ENCODE measurements around the gene CCDC28B.
"Not testable (repeated sequence)": the region's sequence is repeated elsewhere in the genome, so short reads cannot be mapped to it uniquely, and the experiment has no call there.

The CCDC28B gene

GRCh38 chr1:32200226-32201010 lies at the start of gene CCDC28B:
Gene CCDC28B, plus strand, starts transcription at chr1:32200595. Its CDS starts 1,341 bp downstream, at chr1:32201936.
- peak; percentile 82 for DNase-seq (ENCODE audit: low spot score)

DNA sequence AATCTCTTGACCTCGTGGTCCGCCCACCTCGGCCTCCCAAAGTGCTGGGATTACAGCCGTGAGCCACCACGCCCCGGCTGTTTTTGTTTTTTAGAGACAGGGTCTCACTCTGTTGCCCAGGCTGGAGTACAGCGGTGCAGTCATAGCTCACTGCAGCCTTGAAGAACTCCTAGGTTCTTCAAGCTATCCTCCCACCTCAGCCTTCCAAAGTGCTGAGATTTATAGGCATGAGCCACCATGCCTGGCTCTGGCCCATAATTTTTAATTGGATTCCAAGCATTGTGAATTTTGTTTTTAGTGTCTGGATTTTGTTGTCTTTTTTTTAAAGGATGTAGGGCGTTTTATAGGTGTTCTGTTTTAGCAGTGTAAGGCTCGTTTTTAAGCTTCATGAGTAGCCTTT lies 49.5 kb upstream of the CCDC28B start:
- DNase-seq (ENCODE audit: low spot score) = no peak

DNA sequence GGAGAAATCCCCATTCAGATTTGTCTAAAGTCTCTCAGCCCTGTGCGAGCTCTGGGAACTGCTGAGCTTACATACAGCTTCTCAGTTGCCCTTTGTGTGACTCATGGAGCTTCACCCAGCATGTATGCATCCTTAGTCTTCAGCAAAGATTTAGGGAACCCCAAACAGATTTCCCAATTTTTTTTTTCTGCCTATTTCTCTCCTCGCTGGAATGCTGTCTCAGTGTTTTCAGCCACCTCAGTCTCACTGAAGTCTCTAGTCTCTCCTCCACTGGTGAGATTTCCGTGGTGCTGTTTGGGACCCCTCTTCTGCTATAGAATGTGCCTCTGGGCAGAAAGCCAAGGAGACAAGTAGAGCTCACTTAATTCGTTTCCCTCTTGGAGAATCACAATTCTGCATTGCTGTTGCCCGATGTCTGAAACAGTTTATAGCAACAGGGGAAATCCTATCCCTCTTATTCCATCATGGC lies 49.0 kb upstream of the CCDC28B start:
- peak; percentile 45 for DNase-seq (ENCODE audit: low spot score)

DNA sequence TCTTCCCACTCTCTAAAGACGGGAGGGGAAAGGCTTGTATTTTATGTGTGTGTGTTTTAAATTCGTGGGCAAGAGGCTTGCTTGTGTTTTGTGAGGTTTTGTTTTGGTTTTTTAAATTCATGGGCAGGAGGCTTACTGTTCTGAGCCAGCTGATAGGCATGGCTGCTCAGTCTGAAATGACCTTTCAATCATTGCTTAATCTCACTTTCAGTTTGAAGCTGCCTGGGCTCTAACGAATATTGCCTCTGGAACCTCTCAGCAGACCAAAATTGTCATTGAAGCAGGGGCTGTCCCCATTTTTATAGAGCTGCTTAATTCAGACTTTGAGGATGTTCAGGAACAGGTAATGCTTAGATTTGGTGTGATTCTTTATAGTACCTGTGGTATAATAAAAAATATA lies 41.2 kb upstream of the CCDC28B start:
- DNase-seq (ENCODE audit: low spot score) = no peak

- DNase-seq (ENCODE audit: low spot score) = no peak
These were observed 37.0 kb upstream of the CCDC28B start for GRCh38 chr1:32163405-32163804.

- not testable (repeated sequence) for DNase-seq (ENCODE audit: low spot score)
These were observed 34.8 kb upstream of the CCDC28B start for GRCh38 chr1:32165633-32166032.

DNA sequence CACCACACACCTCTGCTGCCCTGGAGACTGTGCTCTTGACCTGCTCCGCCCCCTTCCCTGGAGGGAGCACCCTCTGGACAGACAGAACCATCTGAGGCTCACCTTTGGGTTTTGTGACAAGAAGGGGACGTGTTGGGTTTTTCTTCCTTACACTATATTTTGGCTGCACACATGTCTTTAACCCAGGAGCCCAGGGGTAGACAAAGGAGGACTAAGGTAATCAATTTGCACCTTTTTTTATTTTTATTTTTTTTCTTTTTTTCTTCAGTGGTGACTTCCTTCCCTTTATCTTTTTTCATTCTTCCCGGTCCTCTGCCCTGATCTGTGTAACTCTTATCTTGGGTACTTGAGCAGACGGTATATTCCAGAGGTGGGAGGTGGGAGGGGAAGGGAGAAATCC lies 29.4 kb upstream of the CCDC28B start:
- DNase-seq (ENCODE audit: low spot score) = no peak

DNA sequence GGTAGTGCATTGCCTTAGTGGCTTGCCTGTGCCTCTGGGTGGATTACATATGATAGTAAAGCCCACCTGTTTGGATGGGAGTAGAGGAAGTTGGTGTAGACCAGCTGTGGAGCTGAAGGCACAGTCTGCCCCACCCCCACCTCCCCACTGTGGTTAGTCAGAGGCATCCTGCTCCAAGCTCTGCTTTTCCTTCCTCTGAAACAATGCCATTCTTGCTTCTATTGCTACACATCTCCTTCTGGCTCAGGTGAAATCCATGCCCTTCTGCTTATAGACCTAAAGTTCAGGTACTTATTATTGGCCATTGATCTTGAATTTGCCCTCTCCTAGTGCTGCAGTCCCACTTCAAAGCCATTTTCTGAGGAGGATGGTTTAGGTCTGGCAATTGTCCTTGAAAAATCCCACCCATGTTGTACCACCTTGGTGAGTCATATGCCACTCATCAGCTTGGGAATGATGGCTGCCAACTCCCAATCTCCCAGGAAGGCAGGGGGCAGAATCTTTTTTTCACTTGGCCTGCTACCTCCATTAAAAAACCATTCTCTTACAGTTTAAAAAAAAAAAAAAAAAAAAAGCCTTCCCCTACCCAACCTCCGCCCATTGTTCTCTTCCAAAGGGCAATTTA lies 27.7 kb upstream of the CCDC28B start:
- DNase-seq (ENCODE audit: low spot score) = no peak

- no peak for DNase-seq (ENCODE audit: low spot score)
These were observed 21.8 kb upstream of the CCDC28B start for GRCh38 chr1:32178380-32179192.

GRCh38 chr1:32179193-32179442 lies 21.3 kb upstream of the CCDC28B start:
- DNase-seq (ENCODE audit: low spot score) = no peak

DNA sequence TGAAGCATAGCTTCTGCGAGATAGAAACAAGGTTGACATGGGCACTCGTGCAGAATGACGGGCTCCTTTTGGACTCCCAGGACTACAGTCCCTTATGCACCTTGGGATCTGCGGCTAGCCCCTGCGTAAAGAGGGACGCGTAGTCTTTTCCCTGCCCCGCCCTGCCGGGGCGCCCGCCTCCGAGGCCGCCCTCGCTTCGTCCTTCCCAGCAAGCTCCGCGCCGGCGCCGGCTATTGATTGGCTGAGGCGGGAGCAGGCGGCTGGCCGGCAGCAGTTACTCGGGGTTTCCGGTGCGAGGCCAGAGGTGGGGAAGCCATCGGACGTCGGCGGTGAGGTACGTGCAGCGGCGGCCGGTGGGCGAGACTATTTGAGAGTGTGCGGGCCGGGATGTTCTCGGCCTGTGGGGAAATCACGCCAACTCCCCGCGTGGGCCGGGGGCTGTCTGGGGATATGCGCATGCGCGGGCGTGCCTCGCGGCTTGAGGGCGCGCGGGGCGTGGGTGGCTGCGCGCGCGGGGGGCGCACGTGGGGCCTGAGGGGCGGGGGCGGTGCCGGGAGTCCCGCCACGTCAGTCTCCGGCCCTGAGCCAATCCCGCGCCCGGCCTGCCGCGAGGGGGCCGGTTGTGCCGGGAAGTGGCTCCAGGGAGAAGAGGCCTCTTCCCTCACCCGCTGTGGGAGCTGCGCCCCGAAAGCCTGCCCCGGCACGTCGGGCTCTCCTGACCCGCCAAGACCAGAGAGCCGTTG lies 20.8 kb upstream of the CCDC28B start, which contains the start of gene TXLNA:
Gene TXLNA, plus strand, starts transcription at position 233 of the 743 bp plus-strand sequence. CDS start 671 bp downstream, outside the sequence.
- peak; percentile 97 for DNase-seq (ENCODE audit: low spot score)

- peak; percentile 64 for DNase-seq (ENCODE audit: low spot score)
These were observed 20.0 kb upstream of the CCDC28B start for GRCh38 chr1:32180186-32181060.

DNA sequence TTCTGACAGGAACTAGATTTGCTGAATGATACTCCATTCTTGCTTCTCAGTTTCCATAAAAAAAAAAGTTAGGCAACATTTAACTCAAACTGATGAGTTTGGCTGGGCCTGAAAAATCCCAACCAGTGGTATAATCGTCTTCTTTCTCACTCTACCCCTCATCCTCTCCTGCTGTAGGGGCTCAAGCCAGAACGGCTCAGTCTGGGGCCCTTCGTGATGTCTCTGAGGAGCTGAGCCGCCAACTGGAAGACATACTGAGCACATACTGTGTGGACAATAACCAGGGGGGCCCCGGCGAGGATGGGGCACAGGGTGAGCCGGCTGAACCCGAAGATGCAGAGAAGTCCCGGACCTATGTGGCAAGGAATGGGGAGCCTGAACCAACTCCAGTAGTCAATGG lies 19.3 kb upstream of the CCDC28B start:
- DNase-seq (ENCODE audit: low spot score) = no peak

DNA sequence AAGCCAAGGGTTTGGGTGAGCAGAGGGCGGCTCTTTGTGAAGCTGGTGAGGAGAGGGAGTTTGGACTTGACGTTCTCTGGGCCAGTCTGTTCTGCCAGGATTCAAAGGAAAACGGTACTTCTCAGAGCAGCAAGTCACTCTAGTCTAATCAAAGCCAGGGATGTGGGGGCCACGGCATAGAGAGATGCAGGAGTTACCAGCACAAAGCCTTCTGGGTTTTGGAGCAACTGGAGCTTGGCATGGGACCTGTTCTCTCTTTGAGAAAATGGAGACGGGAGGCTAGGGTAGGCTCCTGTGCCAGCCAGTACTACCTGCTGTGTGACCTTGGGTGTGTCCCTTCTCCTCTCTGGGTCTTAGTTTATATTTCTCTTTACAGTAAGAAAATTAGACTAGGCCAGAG lies 18.8 kb upstream of the CCDC28B start:
- DNase-seq (ENCODE audit: low spot score) = no peak

- DNase-seq (ENCODE audit: low spot score) = no peak
These were observed 18.3 kb upstream of the CCDC28B start for GRCh38 chr1:32182060-32182459.

- DNase-seq (ENCODE audit: low spot score) = no peak
These were observed 15.7 kb upstream of the CCDC28B start for GRCh38 chr1:32184650-32185049.

- DNase-seq (ENCODE audit: low spot score) = no peak
These were observed 14.3 kb upstream of the CCDC28B start for GRCh38 chr1:32186077-32186476.

DNA sequence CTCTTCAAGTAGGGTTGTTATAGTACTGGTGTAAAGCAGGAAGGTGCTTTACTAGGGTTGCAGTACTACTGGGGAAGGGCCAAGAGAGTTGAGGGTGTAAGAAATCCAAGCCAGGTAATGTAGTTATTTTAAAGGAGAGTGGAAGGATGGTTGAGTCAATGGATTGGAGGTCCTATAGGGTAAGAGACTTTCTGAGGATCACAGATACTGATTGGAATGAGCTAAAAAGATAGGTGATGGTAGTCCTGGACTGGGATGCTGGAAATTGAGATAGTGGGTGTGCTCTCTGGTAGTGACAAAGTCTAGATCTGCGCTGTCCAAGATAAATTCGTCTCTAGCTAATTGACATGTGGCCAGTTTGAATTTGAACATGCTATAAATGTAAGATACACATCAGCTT lies 13.9 kb upstream of the CCDC28B start:
- no peak for DNase-seq (ENCODE audit: low spot score)

DNA sequence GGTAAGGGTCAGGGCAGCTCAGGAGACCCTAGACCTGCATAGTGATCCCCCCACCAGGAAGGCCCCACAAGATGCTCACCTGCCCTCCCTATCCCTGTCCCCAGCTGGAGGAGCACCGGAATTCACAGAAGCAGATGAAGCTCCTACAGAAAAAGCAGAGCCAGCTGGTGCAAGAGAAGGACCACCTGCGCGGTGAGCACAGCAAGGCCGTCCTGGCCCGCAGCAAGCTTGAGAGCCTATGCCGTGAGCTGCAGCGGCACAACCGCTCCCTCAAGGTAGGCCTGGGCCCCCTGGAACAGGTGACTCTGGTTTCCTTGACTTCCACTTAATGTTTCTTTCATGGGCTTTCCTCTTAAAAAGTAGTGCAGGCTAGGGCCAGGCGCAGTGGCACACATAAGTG lies 12.5 kb upstream of the CCDC28B start:
- no peak for DNase-seq (ENCODE audit: low spot score)

- no peak for DNase-seq (ENCODE audit: low spot score)
These were observed 8.0 kb upstream of the CCDC28B start for GRCh38 chr1:32192220-32192948.

Measured in hepatic stellate cell (primary cell).